GM20431 (cell line): ENCODE results near the gene SLC25A26.

Experiments used
- in situ Hi-C: fragments of 300-500 bp; cut with MseI, MboI; formaldehyde crosslinking; loops from one replicate; pipeline ENCODE4 v1.15.0; 2020; ENCODE audit warnings: low sequenced_read_pairs; ENCODE audit not compliant: unreplicated experiment

Gene SLC25A26

GRCh38 chr3:66361356-66361755 lies 140.6 kb downstream of the SLC25A26 start:
- in situ Hi-C loops: no loop called here

- in situ Hi-C loops: no loop called here
Measured at GRCh38 chr3:66362541-66362941, 141.7 kb downstream of the SLC25A26 start.

- in situ Hi-C loops: no loop called here
Measured at GRCh38 chr3:66363148-66363547, 142.3 kb downstream of the SLC25A26 start.

GRCh38 chr3:66365080-66365479 lies 144.3 kb downstream of the SLC25A26 start:
- in situ Hi-C loops: no loop called here

- in situ Hi-C loops: no loop called here
Measured at GRCh38 chr3:66366747-66367146, 145.9 kb downstream of the SLC25A26 start.

GRCh38 chr3:66367979-66368378 lies 147.2 kb downstream of the SLC25A26 start:
- in situ Hi-C loops: no loop called here

- in situ Hi-C loops: no loop called here
Measured at GRCh38 chr3:66370179-66370578, 149.4 kb downstream of the SLC25A26 start.

GRCh38 chr3:66371432-66371831 lies 150.6 kb downstream of the SLC25A26 start:
- in situ Hi-C loops: no loop called here

GRCh38 chr3:66372681-66373350 lies 152.0 kb downstream of the SLC25A26 start:
- in situ Hi-C loops: no loop called here

GRCh38 chr3:66376568-66376967 lies 155.8 kb downstream of the SLC25A26 start:
- in situ Hi-C loops: no loop called here

- in situ Hi-C loops: no loop called here
Measured at GRCh38 chr3:66377800-66378199, 157.0 kb downstream of the SLC25A26 start.

- in situ Hi-C loops: no loop called here
Measured at GRCh38 chr3:66378256-66378655, 157.5 kb downstream of the SLC25A26 start.

- in situ Hi-C loops: no loop called here
Measured at GRCh38 chr3:66379565-66379964, 158.8 kb downstream of the SLC25A26 start.

- in situ Hi-C loops: no loop called here
Measured at GRCh38 chr3:66380200-66380932, 159.6 kb downstream of the SLC25A26 start.

- in situ Hi-C loops: no loop called here
Measured at GRCh38 chr3:66381626-66382025, 160.8 kb downstream of the SLC25A26 start.

GRCh38 chr3:66382142-66382541 lies 161.3 kb downstream of the SLC25A26 start:
- in situ Hi-C loops: no loop called here

GRCh38 chr3:66383023-66383422 lies 162.2 kb downstream of the SLC25A26 start:
- in situ Hi-C loops: no loop called here

- in situ Hi-C loops: no loop called here
Measured at GRCh38 chr3:66383998-66384745, 163.4 kb downstream of the SLC25A26 start.

- in situ Hi-C loops: no loop called here
Measured at GRCh38 chr3:66385066-66385465, 164.3 kb downstream of the SLC25A26 start.

GRCh38 chr3:66386011-66386924 lies 165.5 kb downstream of the SLC25A26 start:
- in situ Hi-C loops: no loop called here
